ENCODE data around the gene TBPL2.
"Not testable (repeated sequence)": the region's sequence is repeated elsewhere in the genome, so short reads cannot be mapped to it uniquely, and the experiment has no call there.

DNA sequence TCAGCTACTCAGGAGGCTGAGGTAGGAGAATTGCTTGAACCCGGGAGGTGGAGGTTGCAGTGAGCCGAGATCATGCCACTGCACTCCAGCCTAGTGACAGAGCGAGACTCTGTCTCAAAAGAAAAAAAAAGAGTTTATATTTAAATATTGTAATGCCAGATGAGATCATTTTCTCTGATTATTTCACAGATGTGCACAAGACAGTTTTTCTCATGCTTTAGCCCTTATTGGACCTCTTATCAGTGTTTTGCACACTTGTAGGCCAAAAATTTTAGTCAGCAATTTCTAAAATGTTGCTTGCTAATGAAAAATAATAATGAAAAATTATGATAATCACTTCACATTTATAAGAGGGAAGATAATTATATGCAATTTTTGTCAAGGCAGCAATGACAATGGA, 36.0 kb upstream of the TBPL2 start:
- TF ChIP-seq, protein P1, sequence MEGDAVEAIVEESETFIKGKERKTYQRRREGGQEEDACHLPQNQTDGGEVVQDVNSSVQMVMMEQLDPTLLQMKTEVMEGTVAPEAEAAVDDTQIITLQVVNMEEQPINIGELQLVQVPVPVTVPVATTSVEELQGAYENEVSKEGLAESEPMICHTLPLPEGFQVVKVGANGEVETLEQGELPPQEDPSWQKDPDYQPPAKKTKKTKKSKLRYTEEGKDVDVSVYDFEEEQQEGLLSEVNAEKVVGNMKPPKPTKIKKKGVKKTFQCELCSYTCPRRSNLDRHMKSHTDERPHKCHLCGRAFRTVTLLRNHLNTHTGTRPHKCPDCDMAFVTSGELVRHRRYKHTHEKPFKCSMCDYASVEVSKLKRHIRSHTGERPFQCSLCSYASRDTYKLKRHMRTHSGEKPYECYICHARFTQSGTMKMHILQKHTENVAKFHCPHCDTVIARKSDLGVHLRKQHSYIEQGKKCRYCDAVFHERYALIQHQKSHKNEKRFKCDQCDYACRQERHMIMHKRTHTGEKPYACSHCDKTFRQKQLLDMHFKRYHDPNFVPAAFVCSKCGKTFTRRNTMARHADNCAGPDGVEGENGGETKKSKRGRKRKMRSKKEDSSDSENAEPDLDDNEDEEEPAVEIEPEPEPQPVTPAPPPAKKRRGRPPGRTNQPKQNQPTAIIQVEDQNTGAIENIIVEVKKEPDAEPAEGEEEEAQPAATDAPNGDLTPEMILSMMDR (IDR thresholded peaks at IDR 0.05; ENCODE audit: low read depth, low read length, poor library complexity, severe bottlenecking): not testable (repeated sequence)
- TF ChIP-seq EZH2phosphoT487 (IDR thresholded peaks at IDR 0.05; ENCODE audit: borderline replicate concordance, low read length): not testable (repeated sequence)
